AG10803 (cell line): Measurements from ENCODE around the gene UGT1A1.

ENCODE experiments used
- DNase-seq: peaks from one replicate; pipeline ENCODE4 v3.0.0; 2010; ENCODE audit warnings: low read depth
- H3K4me3 ChIP-seq: 2 replicates; pipeline ENCODE4 v1.5.1; 2011; ENCODE audit warnings: mild to moderate bottlenecking, low read length, control low read depth
- CTCF ChIP-seq: conservative IDR thresholded peaks from 2 replicates; pipeline ENCODE4 v1.5.1; 2011; ENCODE audit warnings: mild to moderate bottlenecking, low read length, control low read depth, inconsistent platforms

Gene UGT1A1

DNA sequence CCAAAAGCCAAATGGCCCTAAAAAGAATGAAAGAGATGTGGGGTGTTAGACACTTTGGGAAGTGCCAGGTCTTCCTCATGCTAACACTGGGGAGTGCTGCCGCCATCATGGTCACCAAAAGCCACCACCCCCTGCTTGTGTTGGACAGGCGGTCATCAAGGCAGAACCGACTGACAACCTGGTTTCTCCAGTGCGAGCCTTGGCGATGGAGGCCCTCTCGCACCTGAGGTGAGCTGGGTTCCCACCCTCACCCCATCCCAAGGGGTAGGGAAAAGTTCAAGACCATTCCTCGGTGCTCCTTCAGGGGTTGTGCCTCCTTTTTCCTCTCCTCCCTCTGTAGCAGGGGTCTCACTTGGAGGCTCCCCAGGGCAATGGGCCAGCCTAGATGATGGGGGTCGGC lies 51.7 kb downstream of the UGT1A1 start:
- H3K4me3 ChIP-seq, result no peak overlapping the region

DNA sequence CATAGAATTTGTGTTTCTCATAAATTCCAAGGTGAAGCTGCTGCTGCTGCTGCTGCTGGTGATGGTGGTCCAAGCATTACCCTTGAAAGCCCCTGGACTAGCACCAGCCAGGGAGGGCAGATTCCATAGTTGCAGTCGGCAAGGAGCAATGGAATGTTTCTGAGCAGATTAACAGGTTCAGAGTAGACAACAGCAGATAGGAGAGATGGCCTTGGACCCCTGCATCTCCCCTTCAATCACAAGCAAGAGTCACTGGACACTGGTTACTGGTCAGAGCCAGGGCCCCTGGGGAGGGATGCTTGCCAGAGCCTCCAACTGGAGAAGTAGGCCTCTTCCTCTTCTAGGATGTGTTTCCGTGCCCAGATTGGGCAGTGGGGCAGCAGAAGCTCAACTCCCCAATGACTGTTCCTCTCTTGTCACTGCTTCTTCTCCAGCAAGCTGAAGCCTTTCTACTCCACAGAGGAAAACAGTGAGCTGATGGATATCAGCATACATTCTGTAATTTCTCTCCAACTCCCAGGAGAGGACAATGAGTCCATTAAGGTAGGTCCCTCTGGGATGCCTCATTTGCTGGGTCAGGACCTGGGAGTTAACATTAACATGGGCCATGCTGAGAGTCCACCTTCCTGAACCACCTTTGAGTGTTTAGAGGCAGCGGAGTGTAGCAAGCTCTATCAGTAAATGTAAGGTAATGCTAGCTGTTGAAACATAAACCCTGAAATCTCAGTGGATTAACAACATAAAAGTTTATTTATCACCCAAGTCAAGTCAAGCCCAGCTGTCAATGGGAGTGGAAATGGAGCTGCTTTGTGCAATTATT lies 53.4 kb downstream of the UGT1A1 start:
- no peak for DNase-seq
- no peak for TF ChIP-seq CTCF
- no peak overlapping the region for H3K4me3 ChIP-seq

More for the DNA sequence above, 51.7 kb downstream of the UGT1A1 start:
- TF ChIP-seq CTCF, result no peak
- no peak for DNase-seq

DNA sequence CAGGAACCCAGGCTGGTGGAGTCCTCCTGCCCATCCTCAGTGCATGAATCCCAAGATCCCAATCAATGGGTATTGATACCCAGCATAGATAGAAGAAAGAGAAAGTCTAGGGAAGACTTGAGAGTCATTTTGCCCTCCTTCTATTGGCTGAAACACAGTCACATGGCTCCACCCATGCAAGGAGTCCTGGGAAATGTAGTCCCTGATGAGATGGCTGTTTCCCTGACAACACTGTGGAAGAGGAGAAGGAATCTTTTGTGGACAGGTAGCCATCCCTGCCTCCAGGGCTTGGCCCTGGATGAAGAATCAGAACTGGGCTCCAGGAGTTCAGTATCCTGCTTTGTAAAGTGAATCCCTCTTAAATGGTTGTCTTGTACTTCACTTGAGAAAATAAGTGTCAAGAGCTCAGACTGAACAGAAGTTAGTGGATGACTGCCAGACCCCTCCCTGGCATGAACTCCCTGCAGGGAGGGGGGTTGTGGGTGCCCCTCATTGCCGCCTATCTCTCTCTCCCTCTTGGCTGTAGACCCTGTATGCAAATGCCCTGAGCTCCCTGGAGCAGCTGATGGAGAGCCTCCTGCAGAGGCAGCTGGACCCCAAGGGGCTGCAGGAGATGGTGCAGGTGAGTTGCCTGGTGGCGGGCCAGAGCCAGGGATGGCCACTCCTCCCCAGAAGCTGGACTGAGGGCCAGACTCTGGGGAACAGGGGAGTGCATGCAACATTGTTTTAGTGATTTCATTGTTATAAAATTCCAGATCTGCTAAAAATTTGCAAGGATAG lies 54.2 kb downstream of the UGT1A1 start:
- TF ChIP-seq CTCF, result no peak
- no peak for DNase-seq
- H3K4me3 ChIP-seq, result no peak overlapping the region

GRCh38 chr2:233815861-233816260 lies 55.8 kb downstream of the UGT1A1 start:
- no peak overlapping the region for H3K4me3 ChIP-seq
- peak; percentile 18 for DNase-seq
- TF ChIP-seq CTCF, result no peak

DNA sequence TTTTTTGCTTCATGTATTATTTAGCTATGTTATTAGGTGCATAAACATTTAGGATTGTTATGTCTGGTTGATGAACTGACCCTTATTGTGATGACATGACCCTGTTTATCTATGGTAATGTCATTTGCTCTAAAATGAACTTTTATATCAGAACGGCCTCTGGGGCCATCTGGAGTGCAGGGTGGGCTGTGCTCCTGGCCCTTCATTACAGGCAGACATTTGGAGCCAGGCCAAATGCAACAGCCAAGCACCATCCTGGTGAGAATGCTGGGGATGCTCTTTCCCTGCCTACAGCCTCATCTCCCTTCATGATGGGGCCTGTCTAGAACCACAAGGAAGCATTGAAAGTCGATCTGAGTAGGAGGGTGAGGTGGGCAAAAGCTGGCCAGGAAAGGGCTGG lies 56.3 kb downstream of the UGT1A1 start:
- no peak for DNase-seq
- no peak overlapping the region for H3K4me3 ChIP-seq
- no peak for TF ChIP-seq CTCF

DNA sequence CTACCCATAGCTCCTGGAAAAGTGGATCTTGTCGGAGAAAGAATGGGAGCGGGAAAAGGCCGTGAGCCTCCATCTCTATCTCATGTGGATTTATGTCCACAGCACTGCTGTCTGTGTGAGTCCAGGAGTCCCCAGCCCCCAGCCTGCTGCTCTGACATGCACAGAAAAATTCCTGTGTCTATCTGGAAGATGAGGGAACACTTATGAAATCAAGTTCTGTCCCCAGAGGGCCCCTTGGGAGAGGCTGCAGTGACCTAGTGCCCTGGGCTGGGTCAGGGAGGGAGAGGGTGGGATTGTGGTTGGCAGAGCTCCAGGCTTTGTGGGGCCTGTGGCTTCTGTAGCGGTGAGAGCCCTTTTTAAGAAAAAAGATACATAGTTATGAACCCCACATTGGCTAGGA lies 56.7 kb downstream of the UGT1A1 start:
- no peak for DNase-seq
- TF ChIP-seq CTCF, result no peak
- no peak overlapping the region for H3K4me3 ChIP-seq

GRCh38 chr2:233817361-233817911 lies 57.4 kb downstream of the UGT1A1 start:
- no peak overlapping the region for H3K4me3 ChIP-seq
- DNase-seq, result no peak
- TF ChIP-seq CTCF, result no peak
